ENCODE measurements around the gene FERMT2. TPM values are rescaled to one million over a fixed set of nuclear protein-coding genes. Genes with fewer than 3 reads are reported as not detected.

FERMT2 gene
- total RNA-seq, 1 donor from 2014 or later = 44.4 TPM

- Mint-ChIP-seq H3K9me3 (ENCODE audit: low read depth) (peaks cover 4% of the 10 kb centered on the region), H3K4me1 (ENCODE audit: low read depth) (no peaks in the 10 kb centered on the region), H3K27ac (no peak overlapping the region), H3K27me3 (no peaks in the 10 kb centered on the region), H3K36me3 (ENCODE audit: insufficient read depth) (peaks cover 17% of the 10 kb centered on the region), H3K4me3 (ENCODE audit: low read depth) (no peak overlapping the region)
- DNase-seq (ENCODE audit: low spot score, unreplicated experiment) = no peak
- no peak for TF ChIP-seq CTCF (IDR thresholded peaks at IDR 0.05; ENCODE audit: unreplicated experiment)
Measured at GRCh38 chr14:52882824-52883223, 68.0 kb downstream of the FERMT2 start.

GRCh38 chr14:52879958-52880357, 70.9 kb downstream of the FERMT2 start:
- Mint-ChIP-seq H3K9me3 (ENCODE audit: low read depth) (peaks cover 4% of the 10 kb centered on the region), H3K36me3 (ENCODE audit: insufficient read depth) (peaks cover 21% of the 10 kb centered on the region), H3K27ac (no peak overlapping the region), H3K4me1 (ENCODE audit: low read depth) (no peaks in the 10 kb centered on the region), H3K4me3 (ENCODE audit: low read depth) (no peak overlapping the region), H3K27me3 (no peaks in the 10 kb centered on the region)
- DNase-seq (ENCODE audit: low spot score, unreplicated experiment) = no peak
- TF ChIP-seq CTCF (IDR thresholded peaks at IDR 0.05; ENCODE audit: unreplicated experiment) = no peak

GRCh38 chr14:52878946-52879345, 71.9 kb downstream of the FERMT2 start:
- no peak overlapping the region for H3K27ac Mint-ChIP-seq
- H3K4me3 Mint-ChIP-seq (ENCODE audit: low read depth) = no peak overlapping the region
- peaks cover 3% of the 10 kb centered on the region for H3K9me3 Mint-ChIP-seq (ENCODE audit: low read depth)
- DNase-seq (ENCODE audit: low spot score, unreplicated experiment) = no peak
- TF ChIP-seq CTCF (IDR thresholded peaks at IDR 0.05; ENCODE audit: unreplicated experiment) = no peak
- H3K4me1 Mint-ChIP-seq (ENCODE audit: low read depth) = no peaks in the 10 kb centered on the region
- H3K27me3 Mint-ChIP-seq = no peaks in the 10 kb centered on the region
- peaks cover 23% of the 10 kb centered on the region for H3K36me3 Mint-ChIP-seq (ENCODE audit: insufficient read depth)

DNA sequence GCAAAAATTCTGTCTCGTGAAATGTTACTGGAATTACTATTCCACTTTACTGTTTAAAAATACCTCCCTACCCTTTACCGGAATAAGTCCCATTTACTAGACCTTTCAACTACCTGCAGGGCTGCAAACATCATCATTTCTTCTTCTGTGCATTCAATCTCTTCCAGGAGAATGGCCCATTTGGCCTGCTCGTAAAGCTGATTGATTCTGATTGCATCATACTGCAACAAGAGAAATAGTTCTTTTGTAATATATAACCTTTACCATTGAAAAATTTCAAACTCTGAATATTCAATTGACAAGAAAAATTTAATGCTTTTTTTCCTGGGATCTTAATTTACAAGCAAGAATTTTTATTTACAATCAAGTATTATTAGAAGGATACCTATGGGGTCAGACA, 72.4 kb downstream of the FERMT2 start:
- Mint-ChIP-seq H3K36me3 (ENCODE audit: insufficient read depth) (peaks cover 19% of the 10 kb centered on the region), H3K4me1 (ENCODE audit: low read depth) (no peaks in the 10 kb centered on the region), H3K27ac (no peak overlapping the region), H3K4me3 (ENCODE audit: low read depth) (no peak overlapping the region), H3K9me3 (ENCODE audit: low read depth) (no peaks in the 10 kb centered on the region), H3K27me3 (no peaks in the 10 kb centered on the region)
- no peak for TF ChIP-seq CTCF (IDR thresholded peaks at IDR 0.05; ENCODE audit: unreplicated experiment)
- DNase-seq (ENCODE audit: low spot score, unreplicated experiment) = no peak

GRCh38 chr14:52877628-52878027, 73.2 kb downstream of the FERMT2 start:
- Mint-ChIP-seq H3K36me3 (ENCODE audit: insufficient read depth) (peaks cover 18% of the 10 kb centered on the region), H3K4me3 (ENCODE audit: low read depth) (no peak overlapping the region), H3K27ac (no peak overlapping the region), H3K9me3 (ENCODE audit: low read depth) (no peaks in the 10 kb centered on the region), H3K4me1 (ENCODE audit: low read depth) (no peaks in the 10 kb centered on the region), H3K27me3 (no peaks in the 10 kb centered on the region)
- TF ChIP-seq CTCF (IDR thresholded peaks at IDR 0.05; ENCODE audit: unreplicated experiment) = no peak
- DNase-seq (ENCODE audit: low spot score, unreplicated experiment) = no peak

Data from progenitor cell of endocrine pancreas (in vitro differentiated cells).